Neural progenitor cell (in vitro differentiated cells): ENCODE results near the gene QSOX1.

Source experiments
- EZH2 ChIP-seq: fragments of 200-600 bp; sonication (generic); IDR thresholded peaks from 2 replicates; pipeline ENCODE4 v1.6.1; 2017; ENCODE audit warnings: antibody characterized with exemption, mild to moderate bottlenecking, moderate library complexity
- TF ChIP-seq, protein P1 (sequence below): fragments of 200-600 bp; sonication (generic); IDR thresholded peaks from 2 replicates; pipeline ENCODE4 v1.5.1; 2017; ENCODE audit warnings: antibody characterized with exemption, mild to moderate bottlenecking

GRCh38 chr1:180182643-180183311 is 28.1 kb downstream of the QSOX1 start:
- TF ChIP-seq, protein P1, sequence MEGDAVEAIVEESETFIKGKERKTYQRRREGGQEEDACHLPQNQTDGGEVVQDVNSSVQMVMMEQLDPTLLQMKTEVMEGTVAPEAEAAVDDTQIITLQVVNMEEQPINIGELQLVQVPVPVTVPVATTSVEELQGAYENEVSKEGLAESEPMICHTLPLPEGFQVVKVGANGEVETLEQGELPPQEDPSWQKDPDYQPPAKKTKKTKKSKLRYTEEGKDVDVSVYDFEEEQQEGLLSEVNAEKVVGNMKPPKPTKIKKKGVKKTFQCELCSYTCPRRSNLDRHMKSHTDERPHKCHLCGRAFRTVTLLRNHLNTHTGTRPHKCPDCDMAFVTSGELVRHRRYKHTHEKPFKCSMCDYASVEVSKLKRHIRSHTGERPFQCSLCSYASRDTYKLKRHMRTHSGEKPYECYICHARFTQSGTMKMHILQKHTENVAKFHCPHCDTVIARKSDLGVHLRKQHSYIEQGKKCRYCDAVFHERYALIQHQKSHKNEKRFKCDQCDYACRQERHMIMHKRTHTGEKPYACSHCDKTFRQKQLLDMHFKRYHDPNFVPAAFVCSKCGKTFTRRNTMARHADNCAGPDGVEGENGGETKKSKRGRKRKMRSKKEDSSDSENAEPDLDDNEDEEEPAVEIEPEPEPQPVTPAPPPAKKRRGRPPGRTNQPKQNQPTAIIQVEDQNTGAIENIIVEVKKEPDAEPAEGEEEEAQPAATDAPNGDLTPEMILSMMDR = no peak
- no peak for TF ChIP-seq EZH2
